Stomach (tissue), 9 donors: ENCODE measurements around the gene MAGED1. TPM values are rescaled to one million over a fixed set of nuclear protein-coding genes. Genes with fewer than 3 reads are reported as not detected.

ENCODE experiments used
- DNase-seq, 2 donors: peaks; one replicate each; pipeline versions ENCODE4 v3.0.0 to v3.0.0-alpha.2; 2013 to 2019
- H3K27ac ChIP-seq, 5 donors: fragments of 200-600 bp in 4 of 5; sonication (generic) in 4 of 5; one replicate each; pipeline ENCODE4 v1.5.1; 2013 to 2019; ENCODE audit warnings: mild to moderate bottlenecking in 1 of 5, moderate library complexity in 1 of 5
- H3K27me3 ChIP-seq, 3 donors: fragments of 200-600 bp; sonication (generic); one replicate each; pipeline ENCODE4 v1.5.1; 2017 to 2019; ENCODE audit warnings: mixed run types in 1 of 3
- H3K36me3 ChIP-seq, 4 donors: fragments of 200-600 bp; sonication (generic); 1 replicate in 3 of 4; 2 replicates in 1 of 4; pipeline ENCODE4 v1.5.1; 2016 to 2019
- H3K4me1 ChIP-seq, 4 donors: fragments of 200-600 bp; sonication (generic); one replicate each; pipeline ENCODE4 v1.5.1; 2016 to 2019
- H3K4me3 ChIP-seq, 4 donors: fragments of 200-600 bp; sonication (generic) in 3 of 4; one replicate each; pipeline ENCODE4 v1.5.1; 2016 to 2019; ENCODE audit warnings: mild to moderate bottlenecking in 1 of 4
- H3K9me3 ChIP-seq, 4 donors: fragments of 200-600 bp; sonication (generic); one replicate each; pipeline ENCODE4 v1.5.1; 2016 to 2019
- EP300 ChIP-seq: sonication (generic); formaldehyde crosslinking; IDR thresholded peaks from one replicate; pipeline ENCODE4 v1.6.1; 2017; ENCODE audit warnings: antibody characterized with exemption
- POLR2A ChIP-seq, 4 donors: fragments of 450-650 bp; IDR thresholded peaks; one replicate each; pipeline ENCODE4 v1.6.1; 2016; ENCODE audit warnings: antibody characterized with exemption in 4 of 4, control low read depth in 2 of 4, mild to moderate bottlenecking in 1 of 4, moderate library complexity in 1 of 4
- POLR2AphosphoS5 ChIP-seq, 3 donors: sonication (generic); formaldehyde crosslinking; IDR thresholded peaks; one replicate each; pipeline ENCODE4 v1.6.1; 2016; ENCODE audit warnings: antibody characterized with exemption in 3 of 3
- WGBS, 5 donors: extraction: QIAGEN DNeasy Blood & Tissue Kit in 3 of 5; methylation state at CpG; one replicate each; pipeline versions ENCODE4 v1.1.5 to v1.1.7; 2013 to 2018; 5-methylcytosine and 5-hydroxymethylcytosine counted together
- intact Hi-C: fragments of 100-400 bp; cut with DNase I; formaldehyde crosslinking; loops from one replicate; pipeline ENCODE4 v1.15.1; 2023; ENCODE audit warnings: low total_unique reads
- polyA plus RNA-seq, 3 donors: library from polyadenylated mRNA; stranded (reverse); fragments of 200-250 nt; gene quantifications; one replicate each; pipeline ENCODE4 v1.2.3, GENCODE V29; 2013
- total RNA-seq, 5 donors: library from RNA; depleted of rRNA; stranded (reverse); fragments of >200 nt; gene quantifications; one replicate each; pipeline versions ENCODE4 v1.1.0 to v1.2.3, GENCODE V29; 2014 to 2016
- TF ChIP-seq, protein P1 (sequence below), 7 experiments: fragments of 450-650 bp in 4 of 7; fragments of 200-600 bp in 3 of 7; sonication (generic) in 3 of 7; IDR thresholded peaks; one replicate each; pipeline ENCODE4 v1.5.1; 2016 to 2019; ENCODE audit warnings: antibody characterized with exemption in 7 of 7, control low read depth in 2 of 7, mild to moderate bottlenecking in 1 of 7
- donor health status: healthy with polysubstance abuse.
- donor health status: Bipolar disorder and iron deficiency.
- donor health status: healthy.

MAGED1 gene
- total and polyA plus RNA-seq, 8 donors = 15.2 to 87.6 (median 46.4) TPM

DNA sequence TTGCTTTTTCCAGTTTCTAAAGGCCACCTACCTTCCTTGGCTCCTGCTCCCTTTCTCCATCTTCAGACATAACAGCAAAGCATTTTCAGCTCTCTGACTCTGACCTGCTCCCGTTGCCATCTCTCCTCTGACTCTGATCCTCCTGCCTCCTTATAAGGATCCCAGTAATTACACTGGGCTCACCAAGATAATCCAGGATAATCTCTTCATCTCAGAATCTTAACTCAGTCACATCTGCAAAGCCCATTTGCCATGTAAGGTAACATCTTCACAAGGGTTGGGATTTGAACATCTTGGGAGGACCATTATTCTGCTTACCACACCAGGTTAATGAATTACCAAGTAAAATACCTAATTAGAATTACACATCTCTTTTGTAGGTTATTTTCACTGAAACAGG is 41.3 kb upstream of the MAGED1 start:
- Histone ChIP-seq H3K27ac (no peak overlapping the region), H3K9me3 (peaks cover 0 to 24% (median 4%) of the 10 kb centered on the region in 4 donors), H3K27me3 (no peaks in the 10 kb centered on the region), H3K4me1 (no peaks in the 10 kb centered on the region), H3K4me3 (no peak overlapping the region), H3K36me3 (no peaks in the 10 kb centered on the region)
- WGBS, 5 donors = 47 to 81% (median 63%) methylated on average over 1 of the region's 1 CpG
- no peak for DNase-seq
- TF ChIP-seq POLR2A (IDR thresholded peaks at IDR 0.05) = no peak
- no peak for TF ChIP-seq POLR2AphosphoS5 (IDR thresholded peaks at IDR 0.05)
- no peak for TF ChIP-seq EP300
- TF ChIP-seq, protein P1, sequence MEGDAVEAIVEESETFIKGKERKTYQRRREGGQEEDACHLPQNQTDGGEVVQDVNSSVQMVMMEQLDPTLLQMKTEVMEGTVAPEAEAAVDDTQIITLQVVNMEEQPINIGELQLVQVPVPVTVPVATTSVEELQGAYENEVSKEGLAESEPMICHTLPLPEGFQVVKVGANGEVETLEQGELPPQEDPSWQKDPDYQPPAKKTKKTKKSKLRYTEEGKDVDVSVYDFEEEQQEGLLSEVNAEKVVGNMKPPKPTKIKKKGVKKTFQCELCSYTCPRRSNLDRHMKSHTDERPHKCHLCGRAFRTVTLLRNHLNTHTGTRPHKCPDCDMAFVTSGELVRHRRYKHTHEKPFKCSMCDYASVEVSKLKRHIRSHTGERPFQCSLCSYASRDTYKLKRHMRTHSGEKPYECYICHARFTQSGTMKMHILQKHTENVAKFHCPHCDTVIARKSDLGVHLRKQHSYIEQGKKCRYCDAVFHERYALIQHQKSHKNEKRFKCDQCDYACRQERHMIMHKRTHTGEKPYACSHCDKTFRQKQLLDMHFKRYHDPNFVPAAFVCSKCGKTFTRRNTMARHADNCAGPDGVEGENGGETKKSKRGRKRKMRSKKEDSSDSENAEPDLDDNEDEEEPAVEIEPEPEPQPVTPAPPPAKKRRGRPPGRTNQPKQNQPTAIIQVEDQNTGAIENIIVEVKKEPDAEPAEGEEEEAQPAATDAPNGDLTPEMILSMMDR (IDR thresholded peaks at IDR 0.05) = no peak
- intact Hi-C loops = no loop called here

DNA sequence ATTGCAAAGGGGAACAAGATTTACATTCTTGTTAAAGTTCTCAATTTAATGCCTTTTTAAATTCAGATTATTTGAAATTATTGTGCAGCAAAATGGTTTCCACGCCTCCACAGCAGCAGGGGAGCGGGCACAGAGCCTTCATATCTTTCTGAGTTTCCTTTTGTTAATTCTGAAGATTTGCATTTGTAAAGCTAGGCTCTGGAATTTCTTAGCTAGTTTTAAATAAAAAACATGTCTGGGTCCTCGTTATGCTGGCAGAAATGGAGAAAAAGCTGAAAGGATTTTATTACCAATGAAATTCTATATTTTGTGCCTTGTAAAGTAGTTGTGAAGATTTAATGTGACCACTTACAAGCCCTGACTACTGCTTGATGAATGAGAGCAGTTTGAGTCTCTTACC is 40.8 kb upstream of the MAGED1 start:
- Histone ChIP-seq H3K4me3 (no peak overlapping the region), H3K27ac (no peak overlapping the region), H3K9me3 (peaks cover 0 to 29% (median 8%) of the 10 kb centered on the region in 4 donors), H3K4me1 (no peaks in the 10 kb centered on the region), H3K36me3 (no peaks in the 10 kb centered on the region), H3K27me3 (no peaks in the 10 kb centered on the region)
- intact Hi-C loops = no loop called here
- TF ChIP-seq POLR2AphosphoS5 (IDR thresholded peaks at IDR 0.05) (no peak), EP300 (no peak), POLR2A (IDR thresholded peaks at IDR 0.05) (no peak)
- TF ChIP-seq, protein P1 (IDR thresholded peaks at IDR 0.05) = no peak
- DNase-seq = no peak
- WGBS, 5 donors = 55 to 95% (median 88%) methylated on average over 3 of the region's 3 CpGs

DNA sequence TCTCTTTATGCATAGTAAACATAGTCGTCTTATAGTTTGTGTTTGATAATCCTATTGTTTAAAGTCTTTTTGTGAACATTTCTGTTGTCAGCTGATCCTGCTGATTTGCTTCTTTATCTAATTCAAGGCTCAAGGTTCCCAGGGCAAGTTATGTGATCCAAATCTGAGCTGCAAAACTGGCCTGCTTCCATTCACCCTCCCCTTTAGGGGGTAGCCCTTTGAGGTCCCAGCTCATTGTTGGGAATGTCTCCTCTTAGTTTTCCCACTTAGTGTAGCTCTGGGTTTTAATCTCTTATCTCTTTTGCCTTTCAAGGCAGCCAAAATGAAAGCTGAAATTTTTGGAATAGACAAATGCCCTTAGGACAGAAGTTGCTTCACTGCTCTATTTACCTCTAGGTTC is 40.2 kb upstream of the MAGED1 start:
- no peaks in the 10 kb centered on the region for H3K4me1 ChIP-seq
- intact Hi-C loops = no loop called here
- H3K36me3 ChIP-seq = no peaks in the 10 kb centered on the region
- TF ChIP-seq, protein P1 (IDR thresholded peaks at IDR 0.05) = no peak
- TF ChIP-seq POLR2AphosphoS5 (IDR thresholded peaks at IDR 0.05) = no peak
- TF ChIP-seq EP300 = no peak
- TF ChIP-seq POLR2A (IDR thresholded peaks at IDR 0.05) = no peak
- WGBS, 5 donors = 19 to 60% (median 25%) methylated on average over 1 of the region's 1 CpG
- H3K4me3 ChIP-seq = no peak overlapping the region
- DNase-seq = no peak
- no peak overlapping the region for H3K27ac ChIP-seq
- H3K27me3 ChIP-seq = no peaks in the 10 kb centered on the region
- peaks cover 0 to 35% (median 10%) of the 10 kb centered on the region in 4 donors for H3K9me3 ChIP-seq

DNA sequence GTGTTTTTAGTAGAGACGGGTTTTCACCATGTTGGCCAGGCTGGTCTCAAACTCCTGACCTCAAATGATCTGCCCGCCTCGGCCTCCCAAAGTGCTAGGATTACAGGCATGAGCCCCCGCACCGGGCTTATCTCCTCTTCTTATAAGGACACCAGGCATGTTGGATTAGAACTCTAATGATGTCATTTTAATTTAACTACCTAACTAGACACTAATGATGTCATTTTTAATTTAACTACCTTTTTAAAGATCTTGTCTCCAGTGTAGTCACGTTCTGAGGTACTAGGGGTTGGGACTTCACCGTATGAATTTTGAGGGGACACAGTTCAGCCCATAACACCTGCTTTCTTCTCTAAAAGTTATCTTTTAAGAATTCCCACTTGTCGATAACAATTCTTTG is 37.7 kb upstream of the MAGED1 start:
- no peak for TF ChIP-seq POLR2A (IDR thresholded peaks at IDR 0.05)
- TF ChIP-seq POLR2AphosphoS5 (IDR thresholded peaks at IDR 0.05) = no peak
- Histone ChIP-seq H3K27me3 (no peaks in the 10 kb centered on the region), H3K9me3 (peaks cover 0 to 41% (median 11%) of the 10 kb centered on the region in 4 donors), H3K4me3 (no peak overlapping the region), H3K27ac (no peak overlapping the region), H3K4me1 (no peaks in the 10 kb centered on the region), H3K36me3 (no peaks in the 10 kb centered on the region)
- intact Hi-C loops = no loop called here
- no peak for DNase-seq
- WGBS, 5 donors = 86 to 99% (median 96%) methylated on average over 8 of the region's 8 CpGs

DNA sequence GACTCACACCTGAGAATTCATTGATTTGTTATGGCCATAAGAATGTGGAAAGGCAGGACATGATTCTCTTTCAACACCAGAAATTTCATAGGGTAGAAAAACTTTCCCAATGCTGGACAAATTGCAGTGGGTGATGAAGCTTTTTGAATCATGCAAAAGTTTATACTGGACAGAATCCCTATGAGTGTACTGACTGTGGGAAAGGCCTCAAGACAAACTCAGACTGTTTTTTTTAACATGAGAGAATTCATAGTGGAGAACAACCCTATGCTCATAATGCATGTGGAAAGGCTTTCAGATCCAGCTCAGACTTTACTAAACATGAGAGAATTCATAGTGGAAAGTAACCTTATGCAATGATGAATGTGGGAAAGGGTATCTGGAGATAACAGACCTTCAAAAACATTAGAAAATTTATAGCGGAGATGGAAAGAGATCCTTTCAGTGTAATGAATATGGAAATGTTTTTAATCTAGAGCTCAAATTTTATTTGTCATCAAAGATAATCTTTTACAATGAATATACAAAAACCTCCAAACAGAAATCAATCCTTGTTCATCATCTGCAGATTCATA is 36.2 kb upstream of the MAGED1 start:
- H3K4me1 ChIP-seq = no peaks in the 10 kb centered on the region
- peaks cover 0 to 41% (median 11%) of the 10 kb centered on the region in 4 donors for H3K9me3 ChIP-seq
- H3K27me3 ChIP-seq = no peaks in the 10 kb centered on the region
- H3K36me3 ChIP-seq = no peaks in the 10 kb centered on the region
- H3K27ac ChIP-seq = no peak overlapping the region
- DNase-seq = no peak
- intact Hi-C loops = no loop called here
- TF ChIP-seq POLR2AphosphoS5 (IDR thresholded peaks at IDR 0.05) (no peak), EP300 (no peak)
- H3K4me3 ChIP-seq = no peak overlapping the region
- WGBS, 5 donors = 95 to 100% (median 100%) methylated on average over 1 of the region's 1 CpG
